Mesenchymal stem cell (in vitro differentiated cells and primary cell): ENCODE data around the gene FAM110A.

Experiments
- DNase-seq: peaks from one replicate; pipeline ENCODE4 v3.0.0-alpha.2; 2013
- H2AFZ ChIP-seq: one replicate; pipeline ENCODE4 v1.6.1; 2013; ENCODE audit warnings: low read depth, mild to moderate bottlenecking, control low read depth, inconsistent platforms, low read length, moderate library complexity
- H2AK5ac ChIP-seq: 2 replicates; pipeline ENCODE4 v1.6.1; 2013; ENCODE audit warnings: low read length, moderate library complexity, mild to moderate bottlenecking, inconsistent platforms; ENCODE audit not compliant: severe bottlenecking
- H2BK120ac ChIP-seq: one replicate; pipeline ENCODE4 v1.6.1; 2013; ENCODE audit warnings: low read depth, mild to moderate bottlenecking, inconsistent platforms, low read length, moderate library complexity
- H2BK12ac ChIP-seq, 2 experiments: one replicate each; pipeline ENCODE4 v1.6.1; 2013; ENCODE audit warnings: inconsistent platforms in 2 of 2, low read length in 2 of 2, mild to moderate bottlenecking in 2 of 2, moderate library complexity in 2 of 2, control low read depth in 1 of 2
- H2BK15ac ChIP-seq: one replicate; pipeline ENCODE4 v1.6.1; 2013; ENCODE audit warnings: mild to moderate bottlenecking, low read depth, inconsistent platforms; ENCODE audit not compliant: poor library complexity, severe bottlenecking
- H2BK5ac ChIP-seq: 2 replicates; pipeline ENCODE4 v1.6.1; 2013; ENCODE audit warnings: low read depth, mild to moderate bottlenecking, low read length, control low read depth, inconsistent platforms; ENCODE audit not compliant: poor library complexity, severe bottlenecking
- H3K14ac ChIP-seq, 2 experiments: one replicate each; pipeline ENCODE4 v1.6.1; 2013; ENCODE audit warnings: inconsistent platforms in 2 of 2, low read length in 2 of 2, control low read depth in 1 of 2, mild to moderate bottlenecking in 1 of 2, moderate library complexity in 1 of 2
- H3K18ac ChIP-seq, 2 experiments: one replicate each; pipeline ENCODE4 v1.6.1; 2013; ENCODE audit warnings: inconsistent platforms in 2 of 2, low read length in 2 of 2, control low read depth in 1 of 2, low read depth in 1 of 2, mild to moderate bottlenecking in 1 of 2
- H3K23ac ChIP-seq, 2 experiments: one replicate each; pipeline ENCODE4 v1.6.1; 2013; ENCODE audit warnings: inconsistent platforms in 2 of 2, low read length in 2 of 2, mild to moderate bottlenecking in 2 of 2, moderate library complexity in 2 of 2, control low read depth in 1 of 2
- H3K27ac ChIP-seq: 2 replicates; pipeline ENCODE4 v1.5.1; 2013; ENCODE audit warnings: mild to moderate bottlenecking, moderate library complexity, low read length, control low read depth, inconsistent platforms; ENCODE audit not compliant: poor library complexity, severe bottlenecking
- H3K27me3 ChIP-seq, 2 experiments: 2 replicates each; pipeline versions ENCODE4 v1.6.1 to v1.7.0; 2013; ENCODE audit warnings: low read length in 2 of 2, mild to moderate bottlenecking in 2 of 2, moderate library complexity in 2 of 2, control low read depth in 1 of 2, inconsistent platforms in 1 of 2; ENCODE audit not compliant: control insufficient read depth in 1 of 2, insufficient read depth in 1 of 2
- H3K36me3 ChIP-seq, 2 experiments: 2 replicates each; pipeline versions ENCODE4 v1.6.1 to v1.7.0; 2013; ENCODE audit warnings: low read length in 2 of 2, control low read depth in 1 of 2, inconsistent platforms in 1 of 2, low read depth in 1 of 2, mild to moderate bottlenecking in 1 of 2; ENCODE audit not compliant: insufficient read depth in 2 of 2, control insufficient read depth in 1 of 2
- H3K4ac ChIP-seq, 2 experiments: one replicate each; pipeline ENCODE4 v1.6.1; 2013; ENCODE audit warnings: inconsistent platforms in 2 of 2, low read length in 2 of 2, mild to moderate bottlenecking in 2 of 2, moderate library complexity in 2 of 2, control low read depth in 1 of 2, low read depth in 1 of 2
- H3K4me1 ChIP-seq: 2 replicates; pipeline ENCODE4 v1.6.1; 2013; ENCODE audit warnings: low read depth, low read length, control low read depth; ENCODE audit not compliant: control insufficient read depth, insufficient read depth
- H3K4me2 ChIP-seq: 2 replicates; pipeline ENCODE4 v1.6.1; 2013; ENCODE audit warnings: low read length, mild to moderate bottlenecking, inconsistent platforms; ENCODE audit not compliant: poor library complexity, severe bottlenecking
- H3K4me3 ChIP-seq, 2 experiments: 2 replicates each; pipeline versions ENCODE4 v1.5.1 to v1.7.0; 2013; ENCODE audit warnings: low read length in 2 of 2, mild to moderate bottlenecking in 2 of 2, control low read depth in 1 of 2, low read depth in 1 of 2; ENCODE audit not compliant: insufficient read depth in 1 of 2
- H3K79me1 ChIP-seq: replicated peaks from 2 replicates; pipeline ENCODE4 v1.6.1; 2013; ENCODE audit warnings: mild to moderate bottlenecking, control low read depth, low read length, inconsistent platforms; ENCODE audit not compliant: poor library complexity, severe bottlenecking
- H3K9ac ChIP-seq: 2 replicates; pipeline ENCODE4 v1.7.0; 2013; ENCODE audit warnings: mild to moderate bottlenecking, low read length, moderate library complexity
- H3K9me3 ChIP-seq: 2 replicates; pipeline ENCODE4 v1.7.0; 2013; ENCODE audit warnings: mild to moderate bottlenecking, low read length; ENCODE audit not compliant: control insufficient read depth
- H4K8ac ChIP-seq: one replicate; pipeline ENCODE4 v1.6.1; 2013; ENCODE audit warnings: inconsistent platforms, mild to moderate bottlenecking, low read length, moderate library complexity
- H4K91ac ChIP-seq: one replicate; pipeline ENCODE4 v1.6.1; 2013; ENCODE audit warnings: mild to moderate bottlenecking, low read length, inconsistent platforms
- WGBS: methylation state at CpG from one replicate; pipeline ENCODE4 v1.1.7; 2013; ENCODE audit warnings: mixed read lengths; 5-methylcytosine and 5-hydroxymethylcytosine counted together

The FAM110A gene

GRCh38 chr20:868279-868678 lies 34.8 kb downstream of the FAM110A start:
- no peak overlapping the region for H3K9ac ChIP-seq
- H2BK120ac ChIP-seq: no peak overlapping the region
- H2BK15ac ChIP-seq: no peak overlapping the region
- peaks cover 32 to 42% of the 10 kb centered on the region in 2 experiments for H3K27me3 ChIP-seq
- no peaks in the 10 kb centered on the region for H3K79me1 ChIP-seq
- H3K4me3 ChIP-seq: no peak overlapping the region
- H3K14ac ChIP-seq: no peak overlapping the region
- no peak overlapping the region for H2AK5ac ChIP-seq
- H3K4me1 ChIP-seq: no peaks in the 10 kb centered on the region
- H2AFZ ChIP-seq: no peak overlapping the region
- no peak for DNase-seq
- H3K9me3 ChIP-seq: no peaks in the 10 kb centered on the region
- H3K4ac ChIP-seq: no peak overlapping the region
- H4K8ac ChIP-seq: no peak overlapping the region
- no peak overlapping the region for H2BK5ac ChIP-seq
- H3K23ac ChIP-seq: no peak overlapping the region
- no peak overlapping the region for H3K27ac ChIP-seq
- H3K4me2 ChIP-seq: no peak overlapping the region
- H3K18ac ChIP-seq: no peak overlapping the region
- no peak overlapping the region for H2BK12ac ChIP-seq
- no peaks in the 10 kb centered on the region for H3K36me3 ChIP-seq
- H4K91ac ChIP-seq: no peak overlapping the region
- 82% methylated on average over 9 of the region's 9 CpGs for WGBS

- H4K91ac ChIP-seq: no peak overlapping the region
- no peak overlapping the region for H3K9ac ChIP-seq
- DNase-seq: no peak
- no peak overlapping the region for H3K4ac ChIP-seq
- H2BK15ac ChIP-seq: no peak overlapping the region
- H3K14ac ChIP-seq: no peak overlapping the region
- no peak overlapping the region for H3K18ac ChIP-seq
- H2BK120ac ChIP-seq: no peak overlapping the region
- no peaks in the 10 kb centered on the region for H3K4me1 ChIP-seq
- no peaks in the 10 kb centered on the region for H3K9me3 ChIP-seq
- no peak overlapping the region for H2AK5ac ChIP-seq
- no peak overlapping the region for H3K4me2 ChIP-seq
- no peaks in the 10 kb centered on the region for H3K36me3 ChIP-seq
- WGBS: 69% methylated on average over 5 of the region's 5 CpGs
- no peak overlapping the region for H2BK12ac ChIP-seq
- no peaks in the 10 kb centered on the region for H3K79me1 ChIP-seq
- peaks cover 37 to 47% of the 10 kb centered on the region in 2 experiments for H3K27me3 ChIP-seq
- no peak overlapping the region for H2AFZ ChIP-seq
- no peak overlapping the region for H2BK5ac ChIP-seq
- H3K27ac ChIP-seq: no peak overlapping the region
- H3K23ac ChIP-seq: no peak overlapping the region
- no peak overlapping the region for H4K8ac ChIP-seq
- no peak overlapping the region for H3K4me3 ChIP-seq
Observed at GRCh38 chr20:869606-870005, 36.1 kb downstream of the FAM110A start.

GRCh38 chr20:870758-871157 lies 37.2 kb downstream of the FAM110A start:
- no peak overlapping the region for H3K9ac ChIP-seq
- DNase-seq: no peak
- H2AFZ ChIP-seq: no peak overlapping the region
- no peak overlapping the region for H2BK120ac ChIP-seq
- H4K91ac ChIP-seq: no peak overlapping the region
- no peak overlapping the region for H3K23ac ChIP-seq
- H3K27me3 ChIP-seq: peaks cover 40 to 54% of the 10 kb centered on the region in 2 experiments
- no peak overlapping the region for H4K8ac ChIP-seq
- no peak overlapping the region for H3K4me2 ChIP-seq
- H3K4me1 ChIP-seq: no peaks in the 10 kb centered on the region
- H3K27ac ChIP-seq: no peak overlapping the region
- no peak overlapping the region for H2AK5ac ChIP-seq
- H3K18ac ChIP-seq: no peak overlapping the region
- H3K14ac ChIP-seq: no peak overlapping the region
- no peak overlapping the region for H3K4ac ChIP-seq
- no peak overlapping the region for H2BK12ac ChIP-seq
- no peak overlapping the region for H2BK15ac ChIP-seq
- H3K79me1 ChIP-seq: no peaks in the 10 kb centered on the region
- H3K9me3 ChIP-seq: no peaks in the 10 kb centered on the region
- no peak overlapping the region for H2BK5ac ChIP-seq
- WGBS: 56% methylated on average over 3 of the region's 3 CpGs
- H3K4me3 ChIP-seq: no peak overlapping the region
- H3K36me3 ChIP-seq: no peaks in the 10 kb centered on the region

- Histone ChIP-seq H2BK120ac (no peak overlapping the region), H3K27ac (no peak overlapping the region), H3K9me3 (no peaks in the 10 kb centered on the region), H3K4me2 (no peak overlapping the region), H2BK5ac (no peak overlapping the region), H3K4ac (no peak overlapping the region), H2BK12ac (no peak overlapping the region), H4K8ac (no peak overlapping the region), H2AK5ac (no peak overlapping the region), H3K23ac (no peak overlapping the region), H2AFZ (no peak overlapping the region), H3K14ac (no peak overlapping the region), H3K27me3 (peaks cover 42 to 56% of the 10 kb centered on the region in 2 experiments), H3K4me1 (no peaks in the 10 kb centered on the region), H3K9ac (no peak overlapping the region), H3K4me3 (no peak overlapping the region), H2BK15ac (no peak overlapping the region), H3K36me3 (no peaks in the 10 kb centered on the region), H3K18ac (no peak overlapping the region), H4K91ac (no peak overlapping the region), H3K79me1 (no peaks in the 10 kb centered on the region)
- no peak for DNase-seq
Observed at GRCh38 chr20:871436-871835, 37.9 kb downstream of the FAM110A start.
